T-helper 2 cell treated with Interferon-gamma antibody and Interleukin-4, amounts not matched to agents 5 μg/mL and 100 μg/mL, for 36 hours (primary cell): ENCODE data around the gene CPAMD8.

Source experiments
- DNase-seq: peaks from one replicate; pipeline ENCODE4 v3.0.0; 2021; ENCODE audit warnings: low spot score
- H3K27ac Mint-ChIP-seq: one replicate; pipeline ENCODE4 v1.8.0; 2021; ENCODE audit warnings: mild to moderate bottlenecking, mixed read lengths
- H3K27me3 Mint-ChIP-seq: one replicate; pipeline ENCODE4 v1.8.0; 2021; ENCODE audit warnings: low read depth, mixed read lengths
- H3K36me3 Mint-ChIP-seq: one replicate; pipeline ENCODE4 v1.8.0; 2021; ENCODE audit warnings: low read depth, mixed read lengths
- H3K4me1 Mint-ChIP-seq: one replicate; pipeline ENCODE4 v1.8.0; 2021; ENCODE audit warnings: low read depth, mixed read lengths
- H3K4me3 Mint-ChIP-seq: one replicate; pipeline ENCODE4 v1.8.0; 2022; ENCODE audit warnings: mild to moderate bottlenecking, moderate library complexity, mixed read lengths
- H3K9me3 Mint-ChIP-seq: one replicate; pipeline ENCODE4 v1.8.0; 2021; ENCODE audit warnings: mixed read lengths

CPAMD8 gene

GRCh38 chr19:16922592-16922934, 104.0 kb downstream of the CPAMD8 start:
- no peaks in the 10 kb centered on the region for H3K4me1 Mint-ChIP-seq
- peaks cover 1% of the 10 kb centered on the region for H3K36me3 Mint-ChIP-seq
- H3K27ac Mint-ChIP-seq, result no peak overlapping the region
- no peaks in the 10 kb centered on the region for H3K27me3 Mint-ChIP-seq
- H3K9me3 Mint-ChIP-seq, result peaks cover 21% of the 10 kb centered on the region
- no peak for DNase-seq
- no peak overlapping the region for H3K4me3 Mint-ChIP-seq

GRCh38 chr19:16921766-16922591, 104.6 kb downstream of the CPAMD8 start:
- Mint-ChIP-seq H3K4me3 (no peak overlapping the region), H3K9me3 (peaks cover 18% of the 10 kb centered on the region), H3K36me3 (peaks cover 1% of the 10 kb centered on the region), H3K27me3 (no peaks in the 10 kb centered on the region), H3K4me1 (no peaks in the 10 kb centered on the region), H3K27ac (no peak overlapping the region)
- no peak for DNase-seq

GRCh38 chr19:16920816-16921529, 105.6 kb downstream of the CPAMD8 start:
- no peak for DNase-seq
- H3K27me3 Mint-ChIP-seq, result no peaks in the 10 kb centered on the region
- H3K4me3 Mint-ChIP-seq, result no peak overlapping the region
- no peaks in the 10 kb centered on the region for H3K4me1 Mint-ChIP-seq
- peaks cover 11% of the 10 kb centered on the region for H3K9me3 Mint-ChIP-seq
- no peak overlapping the region for H3K27ac Mint-ChIP-seq
- no peaks in the 10 kb centered on the region for H3K36me3 Mint-ChIP-seq

- Mint-ChIP-seq H3K27me3 (no peaks in the 10 kb centered on the region), H3K27ac (no peak overlapping the region), H3K4me1 (no peaks in the 10 kb centered on the region), H3K4me3 (no peak overlapping the region), H3K36me3 (no peaks in the 10 kb centered on the region), H3K9me3 (peaks cover 3% of the 10 kb centered on the region)
- DNase-seq, result no peak
These were observed 107.1 kb downstream of the CPAMD8 start for GRCh38 chr19:16919496-16919895.

GRCh38 chr19:16917401-16917800, 109.2 kb downstream of the CPAMD8 start:
- no peak for DNase-seq
- Mint-ChIP-seq H3K36me3 (no peaks in the 10 kb centered on the region), H3K27me3 (no peaks in the 10 kb centered on the region), H3K4me3 (no peak overlapping the region), H3K4me1 (no peaks in the 10 kb centered on the region), H3K27ac (no peak overlapping the region), H3K9me3 (peaks cover 21% of the 10 kb centered on the region)

- Mint-ChIP-seq H3K27me3 (no peaks in the 10 kb centered on the region), H3K27ac (no peak overlapping the region), H3K4me3 (no peak overlapping the region), H3K36me3 (no peaks in the 10 kb centered on the region), H3K4me1 (no peaks in the 10 kb centered on the region), H3K9me3 (peaks cover 25% of the 10 kb centered on the region)
- DNase-seq, result no peak
These were observed 110.9 kb downstream of the CPAMD8 start for GRCh38 chr19:16915734-16916133.

GRCh38 chr19:16915135-16915534, 111.5 kb downstream of the CPAMD8 start:
- no peak overlapping the region for H3K27ac Mint-ChIP-seq
- H3K27me3 Mint-ChIP-seq, result no peaks in the 10 kb centered on the region
- no peak overlapping the region for H3K4me3 Mint-ChIP-seq
- H3K36me3 Mint-ChIP-seq, result no peaks in the 10 kb centered on the region
- H3K4me1 Mint-ChIP-seq, result no peaks in the 10 kb centered on the region
- peaks cover 25% of the 10 kb centered on the region for H3K9me3 Mint-ChIP-seq
- DNase-seq, result no peak

GRCh38 chr19:16914421-16914820, 112.2 kb downstream of the CPAMD8 start:
- Mint-ChIP-seq H3K27me3 (no peaks in the 10 kb centered on the region), H3K36me3 (no peaks in the 10 kb centered on the region), H3K9me3 (peaks cover 25% of the 10 kb centered on the region), H3K4me3 (no peak overlapping the region), H3K27ac (no peak overlapping the region), H3K4me1 (no peaks in the 10 kb centered on the region)
- DNase-seq, result no peak

GRCh38 chr19:16912780-16913179, 113.8 kb downstream of the CPAMD8 start:
- H3K27ac Mint-ChIP-seq, result no peak overlapping the region
- no peaks in the 10 kb centered on the region for H3K4me1 Mint-ChIP-seq
- peaks cover 22% of the 10 kb centered on the region for H3K9me3 Mint-ChIP-seq
- DNase-seq, result no peak
- no peak overlapping the region for H3K4me3 Mint-ChIP-seq
- H3K27me3 Mint-ChIP-seq, result no peaks in the 10 kb centered on the region
- no peaks in the 10 kb centered on the region for H3K36me3 Mint-ChIP-seq

GRCh38 chr19:16911046-16911445, 115.6 kb downstream of the CPAMD8 start:
- H3K4me1 Mint-ChIP-seq, result peaks cover 1% of the 10 kb centered on the region
- no peaks in the 10 kb centered on the region for H3K27me3 Mint-ChIP-seq
- no peak overlapping the region for H3K4me3 Mint-ChIP-seq
- H3K9me3 Mint-ChIP-seq, result peaks cover 22% of the 10 kb centered on the region
- no peaks in the 10 kb centered on the region for H3K36me3 Mint-ChIP-seq
- no peak for DNase-seq
- H3K27ac Mint-ChIP-seq, result no peak overlapping the region

- Mint-ChIP-seq H3K27me3 (no peaks in the 10 kb centered on the region), H3K4me3 (no peak overlapping the region), H3K36me3 (no peaks in the 10 kb centered on the region), H3K27ac (no peak overlapping the region), H3K9me3 (peaks cover 15% of the 10 kb centered on the region), H3K4me1 (peaks cover 1% of the 10 kb centered on the region)
- no peak for DNase-seq
These were observed 117.9 kb downstream of the CPAMD8 start for GRCh38 chr19:16908759-16909158.

GRCh38 chr19:16904599-16904998, 122.0 kb downstream of the CPAMD8 start:
- Mint-ChIP-seq H3K27ac (no peak overlapping the region), H3K4me1 (peaks cover 8% of the 10 kb centered on the region), H3K9me3 (no peaks in the 10 kb centered on the region), H3K27me3 (no peaks in the 10 kb centered on the region), H3K36me3 (no peaks in the 10 kb centered on the region), H3K4me3 (no peak overlapping the region)
- DNase-seq, result no peak

GRCh38 chr19:16903347-16903746, 123.3 kb downstream of the CPAMD8 start:
- H3K27ac Mint-ChIP-seq, result no peak overlapping the region
- H3K27me3 Mint-ChIP-seq, result peaks cover 5% of the 10 kb centered on the region
- no peak for DNase-seq
- no peaks in the 10 kb centered on the region for H3K9me3 Mint-ChIP-seq
- peaks cover 12% of the 10 kb centered on the region for H3K4me1 Mint-ChIP-seq
- H3K36me3 Mint-ChIP-seq, result no peaks in the 10 kb centered on the region
- no peak overlapping the region for H3K4me3 Mint-ChIP-seq

GRCh38 chr19:16902545-16902944, 124.1 kb downstream of the CPAMD8 start:
- H3K9me3 Mint-ChIP-seq, result no peaks in the 10 kb centered on the region
- no peaks in the 10 kb centered on the region for H3K36me3 Mint-ChIP-seq
- no peak for DNase-seq
- no peak overlapping the region for H3K27ac Mint-ChIP-seq
- H3K4me1 Mint-ChIP-seq, result peaks cover 12% of the 10 kb centered on the region
- no peak overlapping the region for H3K4me3 Mint-ChIP-seq
- H3K27me3 Mint-ChIP-seq, result peaks cover 9% of the 10 kb centered on the region
